ENCODE measurements around the gene DLEC1.

DLEC1 gene

DNA sequence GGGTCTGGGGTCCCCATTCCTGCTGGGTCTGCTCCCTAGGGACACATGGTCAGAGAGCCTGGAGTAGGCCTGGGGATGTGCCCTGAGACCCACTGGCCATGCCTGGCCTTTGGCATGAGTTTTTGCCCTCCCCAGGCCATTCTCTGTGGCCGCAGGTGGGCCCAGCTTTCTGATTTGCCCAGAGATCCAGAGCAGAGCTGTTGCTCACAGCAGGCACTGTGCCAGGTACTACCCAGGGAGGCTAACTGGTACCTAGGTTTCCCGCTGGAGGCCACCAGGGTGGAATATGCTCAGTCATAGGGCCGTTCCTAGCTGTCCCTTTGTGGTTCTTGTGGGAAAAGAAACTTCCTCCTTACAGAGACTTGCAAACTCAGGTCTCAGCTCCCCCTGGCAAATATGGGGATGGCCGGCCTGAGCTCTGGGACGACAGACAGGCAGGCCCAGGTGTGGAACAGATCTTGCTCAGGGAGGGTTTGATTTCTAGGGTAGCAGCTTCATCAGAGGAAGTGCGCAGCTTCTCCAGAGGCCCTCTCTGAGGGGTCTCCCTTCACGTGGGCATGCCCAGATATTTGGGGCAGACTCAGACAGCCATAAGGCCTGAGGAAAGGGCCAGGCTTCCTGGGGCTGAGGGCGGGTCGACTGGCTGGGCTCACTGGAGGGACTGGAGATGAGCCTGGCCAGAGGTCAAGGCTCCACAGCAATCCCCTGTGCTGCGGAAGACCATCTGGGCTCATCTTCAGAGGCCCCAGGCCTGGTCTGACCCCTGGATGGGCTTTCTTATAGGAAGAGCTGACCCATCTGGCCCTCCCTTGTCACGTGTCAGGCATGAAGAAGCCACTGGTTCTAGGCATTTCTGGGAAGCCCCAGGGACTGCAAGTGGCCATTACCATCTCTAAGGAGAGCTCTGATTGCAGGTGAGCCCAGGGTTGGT is 69.9 kb downstream of the DLEC1 start:
- DNase-seq (ENCODE audit: low read depth) = no peak

DNA sequence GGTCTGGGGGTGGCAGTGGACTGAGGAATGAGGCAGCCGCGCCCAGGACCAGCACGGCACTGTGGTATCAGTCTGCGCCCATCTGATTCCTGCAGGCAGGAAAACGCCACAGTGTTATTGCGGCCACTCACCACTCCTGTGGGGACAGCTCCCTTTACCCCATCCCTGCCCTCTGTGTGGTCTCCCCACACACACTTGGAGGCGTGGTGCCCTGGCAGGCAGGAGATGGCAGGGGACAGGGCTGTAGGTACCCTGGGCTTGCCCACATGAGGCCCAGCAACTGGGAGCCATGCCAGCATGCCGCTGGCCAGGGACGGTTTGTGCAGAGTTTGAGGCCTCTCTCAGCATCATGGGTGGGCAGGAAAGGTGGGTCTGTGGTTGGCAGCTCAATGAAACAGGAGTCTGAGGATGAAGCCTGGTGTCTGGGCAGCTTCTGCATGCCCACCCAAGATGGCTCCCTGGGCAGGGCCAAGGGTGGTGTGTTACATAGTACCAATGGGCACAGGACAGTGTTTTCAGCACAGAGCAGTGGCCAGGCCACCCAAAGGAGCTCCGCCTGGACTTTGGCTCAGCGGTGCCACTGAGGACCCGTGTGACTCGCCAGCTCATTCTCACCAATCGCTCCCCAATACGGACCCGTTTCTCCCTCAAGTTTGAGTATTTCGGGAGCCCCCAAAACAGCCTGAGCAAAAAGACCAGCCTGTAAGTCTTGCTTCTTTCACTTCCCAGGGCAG is 70.7 kb downstream of the DLEC1 start:
- DNase-seq (ENCODE audit: low read depth) = no peak

DNA sequence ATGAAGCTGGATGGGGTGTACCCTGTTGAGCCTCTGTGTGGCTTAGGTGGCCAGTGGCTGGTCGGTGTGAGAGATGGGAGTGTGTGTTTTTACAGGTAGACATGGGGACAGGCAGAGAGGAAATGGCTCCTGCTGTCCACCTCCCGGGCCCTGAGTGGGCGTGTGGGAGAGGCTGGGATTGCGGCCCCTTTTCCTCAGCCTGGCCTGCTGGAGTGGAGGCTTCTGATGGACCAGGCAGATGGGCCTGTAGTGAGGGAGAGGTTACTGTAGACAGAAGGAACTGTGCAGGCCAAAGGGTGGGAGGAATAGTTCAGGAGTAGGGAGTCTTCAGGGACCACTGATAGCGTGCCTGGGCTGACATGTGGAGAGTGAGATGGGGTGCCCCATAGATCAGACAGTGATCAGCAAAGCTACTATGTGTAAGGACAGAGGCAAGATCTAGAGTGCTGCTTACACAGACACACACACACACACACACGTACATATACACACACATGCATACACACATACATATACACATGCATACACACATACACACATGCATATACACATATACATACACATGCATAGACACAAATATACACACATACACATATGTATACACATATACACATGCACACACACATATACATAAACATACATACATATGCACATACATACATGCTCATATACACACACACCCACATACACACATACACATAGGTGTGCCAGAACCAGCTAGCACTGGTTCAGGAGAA is 71.5 kb downstream of the DLEC1 start:
- DNase-seq (ENCODE audit: low read depth) = no peak

DNA sequence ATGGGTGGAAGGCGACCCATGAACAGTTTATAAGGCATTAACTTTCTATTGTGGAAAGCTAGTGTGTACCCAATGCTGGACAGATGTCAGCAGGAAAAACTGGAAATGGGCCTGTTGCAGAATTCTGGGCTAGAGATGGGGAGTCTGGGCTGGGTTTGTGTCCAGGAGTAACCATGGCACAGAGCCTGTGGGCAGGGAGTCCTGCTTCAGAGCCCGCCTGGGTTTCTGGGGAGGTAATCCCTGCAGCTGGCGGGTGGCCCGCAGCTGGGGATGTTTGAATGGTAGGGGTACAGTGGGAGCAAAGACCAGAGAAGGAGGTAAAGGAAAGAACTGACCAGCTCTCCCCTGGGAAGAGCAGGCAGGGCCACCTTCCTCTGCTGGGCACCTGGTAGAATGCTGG is 72.2 kb downstream of the DLEC1 start:
- no peak for DNase-seq (ENCODE audit: low read depth)

DNA sequence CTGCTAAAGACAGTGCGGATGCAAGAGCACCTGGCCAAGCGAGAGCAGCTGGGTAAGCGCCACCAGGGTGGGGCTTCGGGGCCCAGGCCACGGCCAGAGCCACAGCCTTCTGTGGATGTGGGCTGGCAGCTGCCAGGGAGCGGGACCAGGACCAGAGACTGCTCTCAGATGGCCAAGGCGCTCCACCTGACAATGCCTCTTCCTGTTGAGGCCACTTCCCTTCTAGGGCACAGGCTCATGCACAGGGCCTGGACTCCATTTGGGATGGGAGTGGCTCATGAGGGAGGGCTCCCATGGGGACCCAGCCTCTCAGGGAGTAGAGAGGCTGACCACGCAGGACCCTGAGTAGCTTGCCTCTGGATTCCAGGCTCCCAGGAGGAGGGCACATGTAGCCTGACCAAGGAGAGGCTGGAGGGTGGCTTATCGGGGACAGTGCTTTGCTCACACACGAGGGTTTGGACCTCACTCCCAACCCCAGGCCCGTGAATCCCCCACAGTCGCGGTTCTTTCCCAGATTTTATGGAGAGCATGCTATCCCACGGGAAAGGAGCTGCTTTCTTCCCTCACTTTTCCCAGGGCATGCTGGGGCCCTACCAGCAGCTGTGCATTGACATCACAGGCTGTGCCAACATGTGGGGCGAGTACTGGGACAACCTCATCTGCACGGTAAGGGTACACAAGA is 72.8 kb downstream of the DLEC1 start:
- no peak for DNase-seq (ENCODE audit: low read depth)

DNA sequence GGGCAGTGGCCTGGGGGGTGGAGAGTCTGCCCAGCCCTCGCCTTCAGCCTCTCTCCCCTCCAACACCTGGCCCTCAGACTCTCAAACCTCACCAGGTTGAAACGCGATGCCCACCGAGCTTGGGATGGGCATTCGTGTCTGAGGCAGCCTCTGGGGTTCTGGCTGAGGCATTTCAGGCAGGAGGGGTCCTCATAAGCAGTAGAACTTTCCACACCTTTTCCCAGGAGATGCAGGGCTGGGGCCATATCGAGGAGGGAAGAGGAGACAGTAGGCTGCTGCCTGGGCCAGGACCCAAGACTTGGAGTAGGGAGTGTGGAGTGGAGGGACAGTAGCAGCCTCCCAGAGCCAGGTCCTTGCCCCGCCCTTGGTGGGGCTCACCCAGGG is 73.4 kb downstream of the DLEC1 start:
- no peak for DNase-seq (ENCODE audit: low read depth)

- no peak for DNase-seq (ENCODE audit: low read depth)
Observed at GRCh38 chr3:38114052-38114874, 75.3 kb downstream of the DLEC1 start.

DNA sequence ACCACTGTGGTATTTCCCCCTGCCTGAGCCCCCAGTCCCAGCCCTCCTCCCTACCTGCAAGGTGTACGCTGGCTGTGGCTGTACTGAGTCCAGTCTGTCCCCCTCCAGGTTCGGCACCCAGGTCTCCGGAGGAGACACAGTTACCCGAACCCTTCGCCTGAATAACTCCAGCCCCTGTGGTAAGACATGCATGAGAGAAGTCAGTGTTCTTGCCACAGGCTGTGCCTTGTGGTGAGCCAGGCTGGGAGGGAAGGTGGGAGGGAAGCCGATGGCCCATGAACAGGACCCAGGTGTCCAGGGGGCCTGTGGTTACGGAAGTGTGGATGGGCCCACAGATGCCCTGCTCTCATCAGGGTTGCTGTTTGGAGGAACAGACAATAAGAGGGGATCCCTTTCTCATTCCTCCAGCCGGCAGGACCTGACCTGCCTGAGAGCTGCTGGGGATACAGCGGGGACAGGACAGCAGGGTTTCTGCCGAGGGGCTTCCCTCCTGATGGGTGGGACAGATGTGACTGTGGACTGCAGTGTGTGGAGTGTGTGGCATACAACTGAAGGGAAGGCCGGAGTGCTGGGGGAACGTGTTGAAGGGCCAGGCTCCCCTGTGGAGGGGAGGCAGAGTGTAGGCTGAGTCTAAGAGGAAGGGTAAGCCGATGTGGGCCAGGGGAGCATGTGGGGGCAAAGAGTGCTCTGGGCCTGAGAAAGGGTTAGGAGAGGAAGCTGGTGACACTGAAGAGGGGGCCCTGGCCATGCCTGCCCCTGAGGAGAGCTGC is 76.1 kb downstream of the DLEC1 start:
- no peak for DNase-seq (ENCODE audit: low read depth)

GRCh38 chr3:38115645-38116427 is 76.8 kb downstream of the DLEC1 start:
- no peak for DNase-seq (ENCODE audit: low read depth)

- DNase-seq (ENCODE audit: low read depth) = no peak
Observed at GRCh38 chr3:38116471-38117162, 77.6 kb downstream of the DLEC1 start.

DNA sequence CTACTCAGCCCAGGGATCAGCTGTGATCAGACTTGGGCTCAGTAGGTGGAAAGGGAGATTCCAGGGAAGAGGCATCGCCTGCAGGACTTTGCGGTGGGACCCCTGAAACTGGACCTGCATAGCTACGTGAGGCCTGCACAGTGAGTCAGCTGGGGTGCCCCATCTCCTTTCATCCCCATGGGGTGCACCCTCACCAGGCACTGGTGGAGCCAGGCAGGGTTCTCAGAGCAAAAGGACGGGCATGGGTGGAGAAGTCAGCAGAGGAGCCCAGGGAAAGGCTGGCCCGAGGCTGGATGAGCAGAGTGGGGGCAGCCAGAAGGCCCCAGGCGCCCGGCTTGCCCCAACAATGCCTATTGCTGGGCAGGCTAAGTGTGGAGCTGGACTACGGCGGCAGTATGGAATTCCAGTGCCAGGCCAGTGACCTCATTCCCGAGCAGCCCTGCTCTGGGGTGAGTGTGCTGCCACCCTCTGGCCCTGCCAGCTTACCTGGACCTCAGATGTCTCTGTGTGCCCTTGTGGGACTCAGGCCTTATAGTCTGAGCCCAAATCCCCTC is 78.2 kb downstream of the DLEC1 start:
- no peak for DNase-seq (ENCODE audit: low read depth)

DNA sequence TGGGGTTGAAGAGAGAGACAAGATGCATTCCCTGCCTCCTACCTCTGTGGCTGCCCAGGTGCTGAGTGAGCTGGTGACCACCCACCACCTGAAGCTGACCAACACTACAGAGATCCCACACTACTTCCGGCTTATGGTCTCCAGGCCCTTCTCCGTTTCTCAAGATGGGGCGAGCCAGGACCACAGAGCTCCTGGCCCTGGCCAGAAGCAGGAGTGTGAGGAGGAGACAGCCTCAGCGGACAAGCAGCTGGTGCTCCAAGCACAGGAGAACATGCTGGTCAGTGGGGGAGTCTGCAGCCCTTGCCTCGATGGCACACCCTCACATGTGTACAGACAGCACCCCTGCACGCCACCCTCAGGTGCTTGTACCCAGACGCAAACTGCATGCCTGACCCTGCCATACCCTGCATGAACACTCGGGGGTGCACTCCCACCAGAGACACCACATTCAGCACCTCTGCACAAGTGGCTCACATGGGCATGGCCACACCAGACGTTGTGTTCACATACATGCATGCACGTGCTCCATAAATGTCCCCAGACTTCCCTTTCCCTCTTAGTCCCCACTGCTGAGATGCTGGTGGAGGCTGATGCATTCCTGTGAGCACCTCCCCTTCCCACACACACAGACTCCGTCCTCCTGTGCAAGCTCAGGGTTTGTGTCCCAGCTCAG is 78.9 kb downstream of the DLEC1 start:
- DNase-seq (ENCODE audit: low read depth) = peak; percentile 66

DNA sequence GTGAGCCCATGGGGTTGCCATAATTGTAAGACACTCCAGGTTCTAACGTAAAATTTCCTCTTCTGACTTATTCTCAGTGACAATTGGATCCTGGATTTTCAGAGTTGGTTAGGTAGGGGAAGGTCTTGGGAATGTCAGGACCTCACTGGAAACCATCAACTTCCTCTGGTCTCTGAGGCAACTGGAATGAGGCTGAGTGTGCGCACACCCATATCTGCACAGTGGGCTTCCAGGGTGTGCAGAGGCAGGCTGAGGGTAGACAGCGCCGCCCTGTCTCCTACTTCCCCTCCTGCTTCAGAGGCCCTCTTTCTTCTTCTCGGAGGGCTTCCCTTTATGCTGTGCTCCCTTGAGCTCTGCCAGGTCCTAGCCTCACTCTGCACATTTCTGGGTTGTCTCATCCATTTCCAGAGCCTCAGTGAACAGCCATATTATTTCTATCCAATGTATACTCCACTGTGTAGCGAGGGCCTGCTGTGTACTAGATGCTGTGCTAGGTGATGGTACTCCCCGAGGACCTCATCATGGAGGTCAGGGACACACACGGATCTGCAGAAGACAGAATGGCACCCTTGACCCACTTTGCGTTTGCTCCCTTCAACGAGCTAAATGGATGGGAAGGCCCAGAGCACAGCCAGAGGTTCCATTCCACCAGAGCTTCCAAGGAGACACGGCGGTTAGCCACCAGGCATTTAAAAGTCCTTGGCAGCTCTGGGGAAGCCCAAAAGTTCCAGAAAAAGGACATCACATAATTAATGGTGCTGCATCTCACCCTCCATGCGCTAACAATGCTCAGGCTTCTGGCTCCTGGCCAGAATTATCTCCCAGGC is 79.6 kb downstream of the DLEC1 start:
- DNase-seq (ENCODE audit: low read depth) = no peak

DNA sequence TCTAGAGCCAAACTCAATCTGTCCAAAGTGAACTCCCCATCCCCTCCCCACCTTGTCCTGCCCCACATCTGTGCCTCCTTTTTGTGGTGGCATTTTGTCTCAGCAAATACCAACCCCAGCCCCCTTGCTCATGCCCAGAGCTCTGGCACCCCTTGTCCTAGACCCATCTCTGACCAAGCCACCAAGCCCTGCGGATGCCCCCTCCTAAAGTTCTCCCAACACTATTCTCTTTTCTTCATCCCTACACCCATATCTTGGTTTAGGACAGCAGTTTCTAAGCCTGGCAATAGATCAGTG is 80.2 kb downstream of the DLEC1 start:
- DNase-seq (ENCODE audit: low read depth) = no peak

DNA sequence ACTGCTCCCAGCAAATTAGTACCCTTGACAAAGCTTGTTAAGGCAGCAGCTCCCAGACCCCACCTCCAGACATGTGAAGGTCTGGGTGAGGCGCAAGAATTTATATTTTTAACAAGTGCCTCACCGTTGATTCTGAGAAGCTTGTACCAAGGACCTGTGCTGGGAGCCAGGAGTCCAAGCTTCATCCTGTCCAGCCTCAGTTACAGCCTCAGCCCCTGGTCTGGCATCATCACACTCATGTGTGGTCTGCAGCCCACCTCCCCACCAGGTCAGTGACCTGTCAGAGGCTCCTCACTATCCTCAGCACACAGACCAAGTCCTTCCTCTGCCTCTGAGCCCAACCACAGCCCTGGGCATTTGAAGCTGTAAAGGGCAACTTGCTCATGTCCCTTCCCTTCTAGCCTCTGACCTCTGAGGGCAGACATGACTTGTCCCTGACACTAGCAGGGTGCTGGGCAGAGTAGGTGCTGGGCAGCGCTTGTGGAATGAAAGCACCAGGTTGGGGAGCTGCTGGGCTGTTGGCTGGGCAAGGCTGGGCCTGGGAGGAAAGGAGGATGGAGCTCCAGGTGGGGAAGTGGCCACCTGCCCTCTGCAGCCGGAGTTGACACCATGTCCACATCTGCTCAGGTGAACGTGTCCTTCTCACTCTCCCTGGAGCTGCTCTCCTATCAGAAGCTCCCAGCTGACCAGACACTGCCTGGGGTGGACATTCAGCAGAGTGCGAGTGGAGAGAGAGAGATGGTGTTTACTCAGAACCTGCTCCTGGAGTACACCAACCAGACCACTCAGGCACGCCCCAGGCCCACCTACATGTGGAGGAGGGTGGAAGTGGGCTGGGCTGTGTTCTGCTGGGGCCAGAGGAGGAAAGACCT is 81.0 kb downstream of the DLEC1 start:
- no peak for DNase-seq (ENCODE audit: low read depth)

DNA sequence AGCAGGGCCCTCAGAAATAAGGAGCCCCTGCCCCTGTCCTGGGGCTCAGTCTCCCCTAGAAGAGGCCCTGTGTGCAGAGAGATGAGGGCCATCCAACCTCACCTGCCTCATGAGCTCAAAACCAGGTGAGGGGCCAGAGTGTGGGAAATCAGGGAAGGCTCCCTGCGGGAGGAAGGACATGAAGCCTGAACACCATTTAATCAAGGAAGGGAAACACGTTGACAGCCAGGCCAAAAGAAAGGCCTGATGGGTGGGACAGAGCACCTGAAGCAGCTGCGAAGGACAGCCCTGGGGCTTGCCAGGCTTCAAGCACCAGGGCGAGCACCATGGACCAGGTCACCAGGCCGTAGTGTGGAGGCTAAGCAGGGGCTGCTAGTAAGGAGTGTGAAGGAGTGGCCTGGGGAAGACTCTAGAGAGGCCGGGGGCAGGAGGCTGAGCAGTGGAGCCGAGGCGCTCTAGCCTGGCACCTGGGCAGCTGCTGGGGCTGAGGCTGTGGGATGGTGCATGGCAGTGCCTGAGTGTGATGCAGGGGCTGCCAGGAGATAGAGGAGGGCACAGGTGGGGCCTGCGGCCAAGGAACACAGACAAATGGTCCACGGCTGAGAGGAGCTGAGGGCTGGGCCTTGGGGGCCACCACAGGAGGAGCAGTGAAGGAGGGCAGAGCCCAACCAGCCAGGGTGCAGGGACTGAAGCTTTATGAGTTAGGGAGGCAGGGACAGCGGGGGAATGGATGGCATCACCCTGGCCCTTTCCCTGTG is 81.9 kb downstream of the DLEC1 start:
- DNase-seq (ENCODE audit: low read depth) = no peak

All from iris pigment epithelial cell (primary cell).